Neutrophil (primary cell): ENCODE data around the gene NCKAP5L.

ENCODE experiments used
- H3K27ac ChIP-seq: fragments of 200-600 bp; sonication (generic); 2 replicates; pipeline ENCODE4 v1.5.1; 2016; ENCODE audit warnings: mild to moderate bottlenecking, moderate library complexity
- H3K27me3 ChIP-seq: fragments of 200-600 bp; sonication (generic); 2 replicates; pipeline ENCODE4 v1.6.0; 2016; ENCODE audit warnings: mild to moderate bottlenecking
- H3K36me3 ChIP-seq: fragments of 200-600 bp; sonication (generic); 2 replicates; pipeline ENCODE4 v1.5.1; 2017
- H3K4me1 ChIP-seq, 2 experiments: fragments of 200-600 bp in 1 of 2; sonication (generic) in 1 of 2; 1 replicate in 1 of 2; 2 replicates in 1 of 2; pipeline versions ENCODE4 v1.5.1 to v1.6.1; 2013 to 2016; ENCODE audit warnings: low read depth in 1 of 2, low read length in 1 of 2, mild to moderate bottlenecking in 1 of 2, moderate library complexity in 1 of 2; ENCODE audit not compliant: control insufficient read depth in 1 of 2, insufficient read depth in 1 of 2
- H3K4me3 ChIP-seq, 2 experiments: fragments of 200-600 bp in 1 of 2; sonication (generic) in 1 of 2; 1 replicate in 1 of 2; 2 replicates in 1 of 2; pipeline ENCODE4 v1.5.1; 2013 to 2016; ENCODE audit warnings: low read depth in 1 of 2, low read length in 1 of 2, mild to moderate bottlenecking in 1 of 2, moderate library complexity in 1 of 2
- H3K9me3 ChIP-seq: fragments of 200-600 bp; sonication (generic); 2 replicates; pipeline ENCODE4 v1.5.1; 2016
- TF ChIP-seq, protein P1 (sequence below): fragments of 200-600 bp; sonication (generic); IDR thresholded peaks from 2 replicates; pipeline ENCODE4 v1.5.1; 2016; ENCODE audit warnings: antibody characterized with exemption

Gene NCKAP5L, protein sequence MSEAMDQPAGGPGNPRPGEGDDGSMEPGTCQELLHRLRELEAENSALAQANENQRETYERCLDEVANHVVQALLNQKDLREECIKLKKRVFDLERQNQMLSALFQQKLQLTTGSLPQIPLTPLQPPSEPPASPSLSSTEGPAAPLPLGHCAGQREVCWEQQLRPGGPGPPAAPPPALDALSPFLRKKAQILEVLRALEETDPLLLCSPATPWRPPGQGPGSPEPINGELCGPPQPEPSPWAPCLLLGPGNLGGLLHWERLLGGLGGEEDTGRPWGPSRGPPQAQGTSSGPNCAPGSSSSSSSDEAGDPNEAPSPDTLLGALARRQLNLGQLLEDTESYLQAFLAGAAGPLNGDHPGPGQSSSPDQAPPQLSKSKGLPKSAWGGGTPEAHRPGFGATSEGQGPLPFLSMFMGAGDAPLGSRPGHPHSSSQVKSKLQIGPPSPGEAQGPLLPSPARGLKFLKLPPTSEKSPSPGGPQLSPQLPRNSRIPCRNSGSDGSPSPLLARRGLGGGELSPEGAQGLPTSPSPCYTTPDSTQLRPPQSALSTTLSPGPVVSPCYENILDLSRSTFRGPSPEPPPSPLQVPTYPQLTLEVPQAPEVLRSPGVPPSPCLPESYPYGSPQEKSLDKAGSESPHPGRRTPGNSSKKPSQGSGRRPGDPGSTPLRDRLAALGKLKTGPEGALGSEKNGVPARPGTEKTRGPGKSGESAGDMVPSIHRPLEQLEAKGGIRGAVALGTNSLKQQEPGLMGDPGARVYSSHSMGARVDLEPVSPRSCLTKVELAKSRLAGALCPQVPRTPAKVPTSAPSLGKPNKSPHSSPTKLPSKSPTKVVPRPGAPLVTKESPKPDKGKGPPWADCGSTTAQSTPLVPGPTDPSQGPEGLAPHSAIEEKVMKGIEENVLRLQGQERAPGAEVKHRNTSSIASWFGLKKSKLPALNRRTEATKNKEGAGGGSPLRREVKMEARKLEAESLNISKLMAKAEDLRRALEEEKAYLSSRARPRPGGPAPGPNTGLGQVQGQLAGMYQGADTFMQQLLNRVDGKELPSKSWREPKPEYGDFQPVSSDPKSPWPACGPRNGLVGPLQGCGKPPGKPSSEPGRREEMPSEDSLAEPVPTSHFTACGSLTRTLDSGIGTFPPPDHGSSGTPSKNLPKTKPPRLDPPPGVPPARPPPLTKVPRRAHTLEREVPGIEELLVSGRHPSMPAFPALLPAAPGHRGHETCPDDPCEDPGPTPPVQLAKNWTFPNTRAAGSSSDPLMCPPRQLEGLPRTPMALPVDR (N-terminal part only)

DNA sequence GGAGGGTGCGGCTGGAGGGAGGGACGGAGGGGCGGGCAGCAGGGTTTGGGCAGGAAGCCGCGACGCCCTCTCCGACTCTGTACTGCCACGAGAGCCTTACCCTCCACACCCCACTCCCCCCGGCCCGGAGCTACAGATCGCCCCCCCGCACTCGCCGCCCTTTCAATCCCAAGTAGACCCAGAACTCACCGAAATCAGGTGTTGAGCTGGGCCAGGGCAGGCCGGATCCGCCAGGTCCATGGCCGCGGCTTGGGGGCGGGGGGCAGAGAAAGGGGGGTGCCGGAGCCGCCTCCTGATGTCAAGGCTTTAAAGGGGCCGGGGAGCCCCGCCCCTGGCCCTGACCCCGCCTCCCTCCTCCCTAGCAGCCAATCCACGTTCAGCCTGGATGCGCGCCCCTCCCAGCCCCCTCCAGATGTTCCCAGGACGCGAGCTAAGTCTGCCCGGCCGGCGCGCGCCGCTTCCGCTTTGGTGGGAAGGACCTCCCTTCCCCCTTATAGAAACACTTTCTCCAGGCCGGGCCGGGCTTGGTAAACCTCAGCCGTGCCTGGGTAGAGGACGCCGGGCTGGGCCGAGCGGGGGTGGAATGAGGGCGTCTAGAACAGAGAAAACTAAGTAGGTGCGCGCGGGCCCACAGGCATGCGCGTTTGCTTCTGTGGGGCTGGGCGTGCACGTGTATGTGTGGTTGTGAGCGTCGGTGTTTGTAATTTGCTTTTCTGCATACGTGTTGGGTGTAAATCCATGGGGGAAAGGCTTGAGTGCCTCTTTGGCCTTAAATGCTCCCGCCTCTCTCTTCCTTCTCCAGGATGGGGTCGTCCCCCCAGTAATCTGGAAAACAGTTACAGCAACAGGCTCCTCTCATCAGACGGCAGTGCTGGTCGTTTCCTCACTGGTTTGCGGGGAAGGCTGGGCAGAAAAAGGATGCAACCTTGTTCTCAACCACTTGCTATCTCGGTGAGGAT lies at the start of gene NCKAP5L:
NCKAP5L (minus strand) TSS at position 281 of the 959 bp plus-strand sequence. CDS start 24,369 bp downstream, outside the sequence.
- H3K9me3 ChIP-seq, result no peaks in the 10 kb centered on the region
- peaks cover 46 to 55% of the 10 kb centered on the region in 2 experiments for H3K4me1 ChIP-seq
- H3K4me3 ChIP-seq, result peak within 1 kb of the TSS; percentile 70 to 71
- H3K27ac ChIP-seq, result peak within 1 kb of the TSS; percentile 76
- TF ChIP-seq, protein P1, sequence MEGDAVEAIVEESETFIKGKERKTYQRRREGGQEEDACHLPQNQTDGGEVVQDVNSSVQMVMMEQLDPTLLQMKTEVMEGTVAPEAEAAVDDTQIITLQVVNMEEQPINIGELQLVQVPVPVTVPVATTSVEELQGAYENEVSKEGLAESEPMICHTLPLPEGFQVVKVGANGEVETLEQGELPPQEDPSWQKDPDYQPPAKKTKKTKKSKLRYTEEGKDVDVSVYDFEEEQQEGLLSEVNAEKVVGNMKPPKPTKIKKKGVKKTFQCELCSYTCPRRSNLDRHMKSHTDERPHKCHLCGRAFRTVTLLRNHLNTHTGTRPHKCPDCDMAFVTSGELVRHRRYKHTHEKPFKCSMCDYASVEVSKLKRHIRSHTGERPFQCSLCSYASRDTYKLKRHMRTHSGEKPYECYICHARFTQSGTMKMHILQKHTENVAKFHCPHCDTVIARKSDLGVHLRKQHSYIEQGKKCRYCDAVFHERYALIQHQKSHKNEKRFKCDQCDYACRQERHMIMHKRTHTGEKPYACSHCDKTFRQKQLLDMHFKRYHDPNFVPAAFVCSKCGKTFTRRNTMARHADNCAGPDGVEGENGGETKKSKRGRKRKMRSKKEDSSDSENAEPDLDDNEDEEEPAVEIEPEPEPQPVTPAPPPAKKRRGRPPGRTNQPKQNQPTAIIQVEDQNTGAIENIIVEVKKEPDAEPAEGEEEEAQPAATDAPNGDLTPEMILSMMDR, result no peak
- no peaks in the 10 kb centered on the region for H3K36me3 ChIP-seq
- H3K27me3 ChIP-seq, result peaks cover 5% of the 10 kb centered on the region

DNA sequence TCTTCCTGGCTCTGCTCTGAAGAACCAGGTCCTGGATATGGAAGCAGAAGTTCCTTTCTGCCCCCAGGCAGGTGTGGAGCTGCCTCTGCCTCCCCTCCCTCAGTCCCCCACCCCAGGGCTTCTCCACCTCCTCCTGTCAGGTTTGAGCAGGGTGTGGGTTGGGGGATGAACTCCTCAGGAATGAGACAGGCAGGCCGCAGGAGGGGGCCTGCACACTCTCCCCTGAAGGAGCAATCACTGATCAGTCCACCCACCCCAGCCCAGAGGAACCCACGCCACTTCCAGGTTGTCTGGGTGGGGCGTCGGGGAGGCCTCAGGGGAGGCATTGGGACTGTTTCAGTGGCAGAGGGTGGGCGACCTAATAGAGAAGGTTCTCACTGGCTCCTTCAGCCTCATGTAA lies 48.9 kb upstream of the NCKAP5L start:
- Histone ChIP-seq H3K27ac (no peak overlapping the region), H3K36me3 (no peaks in the 10 kb centered on the region), H3K4me1 (no peaks in the 10 kb centered on the region), H3K27me3 (peaks cover 12% of the 10 kb centered on the region), H3K4me3 (no peak overlapping the region), H3K9me3 (no peaks in the 10 kb centered on the region)
- TF ChIP-seq, protein P1, result no peak

DNA sequence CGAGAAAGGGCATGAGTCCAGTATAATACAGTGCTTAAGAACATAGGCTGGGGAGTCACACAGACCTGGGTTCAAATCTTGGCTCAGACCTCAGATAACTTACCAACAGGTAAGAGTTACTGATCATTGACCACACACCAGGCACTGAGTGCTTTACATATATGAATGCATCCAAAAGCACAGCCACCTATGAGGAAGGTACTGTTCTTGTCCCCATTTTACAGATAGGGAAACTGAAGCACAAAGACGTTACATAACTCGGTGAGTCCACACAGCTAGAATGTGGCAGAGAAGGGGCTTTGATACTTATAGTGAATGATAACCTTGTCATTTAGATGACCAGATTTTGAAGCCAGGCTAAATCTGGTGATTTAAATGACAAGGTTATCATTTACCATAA lies 47.9 kb upstream of the NCKAP5L start:
- no peak overlapping the region for H3K4me3 ChIP-seq
- no peaks in the 10 kb centered on the region for H3K36me3 ChIP-seq
- no peaks in the 10 kb centered on the region for H3K9me3 ChIP-seq
- TF ChIP-seq, protein P1, result no peak
- H3K27me3 ChIP-seq, result peaks cover 12% of the 10 kb centered on the region
- H3K4me1 ChIP-seq, result no peaks in the 10 kb centered on the region
- H3K27ac ChIP-seq, result no peak overlapping the region

DNA sequence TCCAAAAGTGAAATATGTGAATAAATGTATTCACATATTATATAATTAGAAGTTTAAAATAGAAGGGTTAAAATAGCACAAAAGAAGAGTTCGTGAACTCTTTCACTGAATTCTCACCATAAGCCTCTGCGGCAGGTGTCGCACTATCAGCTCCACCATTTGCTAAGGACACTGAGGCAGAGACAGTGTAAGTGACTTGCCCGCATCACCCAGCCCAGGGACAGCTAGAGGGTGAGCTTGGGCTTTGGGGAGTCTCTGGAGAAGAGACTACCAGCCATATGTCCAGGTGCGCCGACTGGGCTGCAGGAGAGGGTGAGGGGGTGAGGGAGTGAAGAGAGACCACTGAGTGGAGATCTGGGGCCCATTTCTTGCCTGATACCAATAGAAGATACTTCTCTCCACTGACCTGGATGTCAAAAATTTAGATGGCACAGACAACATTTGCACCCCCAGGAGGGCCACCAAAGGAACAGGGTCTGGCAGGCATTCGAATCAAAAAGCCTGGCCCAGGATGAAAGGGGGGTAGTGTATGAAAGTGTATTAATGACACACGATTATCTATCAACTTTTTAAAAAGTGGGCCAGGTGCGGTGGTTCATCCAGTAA lies 47.0 kb upstream of the NCKAP5L start:
- TF ChIP-seq, protein P1, result no peak
- Histone ChIP-seq H3K9me3 (no peaks in the 10 kb centered on the region), H3K27me3 (peaks cover 12% of the 10 kb centered on the region), H3K27ac (no peak overlapping the region), H3K4me3 (no peak overlapping the region), H3K4me1 (no peaks in the 10 kb centered on the region), H3K36me3 (no peaks in the 10 kb centered on the region)
